ENCODE results near the gene KRTAP16-1.
A peak's percentile ranks its signal among the peaks of the same experiment; 100 is the strongest.
"Not testable (repeated sequence)": the region's sequence is repeated elsewhere in the genome, so short reads cannot be mapped to it uniquely, and the experiment has no call there.

Gene KRTAP16-1

GRCh38 chr17:41301916-41302901 lies 6.9 kb downstream of the KRTAP16-1 start, which contains the start of gene KRTAP29-1:
KRTAP29-1 (minus strand) TSS chr17:41302851; CDS start chr17:41302851, 0 bp downstream.
- DNase-seq (ENCODE audit: low read depth in 2 of 2) = no peak

GRCh38 chr17:41301204-41301790 lies 7.8 kb downstream of the KRTAP16-1 start:
- DNase-seq (ENCODE audit: low read depth in 2 of 2) = no peak

- DNase-seq (ENCODE audit: low read depth in 2 of 2) = no peak
These were observed 10.5 kb downstream of the KRTAP16-1 start for GRCh38 chr17:41298458-41299135.

- no peak for DNase-seq (ENCODE audit: low read depth in 2 of 2)
These were observed 12.3 kb downstream of the KRTAP16-1 start for GRCh38 chr17:41296846-41297245.

GRCh38 chr17:41294016-41294415 lies 15.1 kb downstream of the KRTAP16-1 start:
- peak; percentile 66 to 69 for DNase-seq (ENCODE audit: low read depth in 2 of 2)

GRCh38 chr17:41287050-41287449 lies 22.1 kb downstream of the KRTAP16-1 start:
- DNase-seq (ENCODE audit: low read depth in 2 of 2) = no peak

- no peak for DNase-seq (ENCODE audit: low read depth in 2 of 2)
These were observed 24.6 kb downstream of the KRTAP16-1 start for GRCh38 chr17:41284546-41284945.

GRCh38 chr17:41284043-41284442 lies 25.1 kb downstream of the KRTAP16-1 start:
- peak; percentile 95 to 97 for DNase-seq (ENCODE audit: low read depth in 2 of 2)

- DNase-seq (ENCODE audit: low read depth in 2 of 2) = no peak
These were observed 30.7 kb downstream of the KRTAP16-1 start for GRCh38 chr17:41278176-41278955.

GRCh38 chr17:41275648-41276190 lies 33.4 kb downstream of the KRTAP16-1 start, which contains the start of gene KRTAP9-7:
KRTAP9-7 (plus strand) TSS chr17:41275698; CDS start chr17:41275698, 0 bp downstream.
- DNase-seq (ENCODE audit: low read depth in 2 of 2) = not testable (repeated sequence)

- no peak for DNase-seq (ENCODE audit: low read depth in 2 of 2)
These were observed 37.3 kb downstream of the KRTAP16-1 start for GRCh38 chr17:41271858-41272257.

- not testable (repeated sequence) for DNase-seq (ENCODE audit: low read depth in 2 of 2)
These were observed 37.8 kb downstream of the KRTAP16-1 start for GRCh38 chr17:41271323-41271722.

- no peak for DNase-seq (ENCODE audit: low read depth in 2 of 2)
These were observed 41.4 kb downstream of the KRTAP16-1 start for GRCh38 chr17:41267711-41268110.

GRCh38 chr17:41265078-41265477 lies 44.0 kb downstream of the KRTAP16-1 start, which contains the start of gene KRTAP9-6:
KRTAP9-6 (plus strand) TSS chr17:41265378; CDS start chr17:41265378, 0 bp downstream.
- DNase-seq (ENCODE audit: low read depth in 2 of 2) = no peak

- no peak for DNase-seq (ENCODE audit: low read depth in 2 of 2)
These were observed 44.5 kb downstream of the KRTAP16-1 start for GRCh38 chr17:41264599-41264998.

GRCh38 chr17:41263212-41263611 lies 45.9 kb downstream of the KRTAP16-1 start:
- no peak for DNase-seq (ENCODE audit: low read depth in 2 of 2)

GRCh38 chr17:41258406-41258805 lies 50.7 kb downstream of the KRTAP16-1 start:
- DNase-seq (ENCODE audit: low read depth in 2 of 2) = no peak
